ENCODE measurements around the gene RTTN.

Gene RTTN

GRCh38 chr18:70195014-70195614 lies 10.4 kb downstream of the RTTN start:
- ChIA-PET CTCF (interaction anchor here (0.6 to 4.2 kb wide), 3 partner anchors 239 to 258 kb away, joined by 3 to 24 read pairs (median 9); no protein-coding TSS in a partner anchor), POLR2A (ENCODE audit: low non-redundant PET) (no interaction called here)
- TF ChIP-seq CTCF (conservative IDR thresholded peaks at IDR 0.05; ENCODE audit: low read depth), result no peak
- no peak for DNase-seq (ENCODE audit: low spot score)
- H3K27ac ChIP-seq, result no peak overlapping the region

- POLR2A ChIA-PET (ENCODE audit: low non-redundant PET), result no interaction called here
- CTCF ChIA-PET, result interaction anchor here (0.7 to 4.2 kb wide), 2 partner anchors 179 to 240 kb away, joined by 4 to 24 read pairs; no protein-coding TSS in a partner anchor
- no peak overlapping the region for H3K27ac ChIP-seq
- no peak for DNase-seq (ENCODE audit: low spot score)
- TF ChIP-seq CTCF (conservative IDR thresholded peaks at IDR 0.05; ENCODE audit: low read depth), result no peak
Observed at GRCh38 chr18:70194227-70194890, 11.1 kb downstream of the RTTN start.

DNA sequence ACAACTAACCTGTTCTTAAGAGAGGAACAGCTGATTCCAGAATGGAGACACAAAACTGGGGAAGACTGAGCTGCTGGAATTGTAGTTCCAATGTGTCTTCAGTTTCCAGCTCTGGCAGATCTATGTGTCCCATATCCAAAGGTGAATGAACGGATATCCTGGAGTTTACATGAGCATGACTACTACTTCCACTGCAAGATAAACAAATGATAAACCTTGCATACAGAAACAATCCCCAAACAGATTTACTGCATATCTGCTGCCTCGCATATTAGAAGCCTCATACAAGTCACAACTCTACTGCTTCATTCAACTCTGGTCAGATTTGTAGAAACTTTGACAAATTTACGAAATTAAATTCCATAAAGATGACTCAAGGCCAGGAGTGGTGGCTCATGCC lies 15.0 kb downstream of the RTTN start:
- no peak overlapping the region for H3K27ac ChIP-seq
- ChIA-PET CTCF (interaction anchor here (0.7 kb wide), 1 partner anchor 116 kb away, joined by 5 read pairs; no protein-coding TSS in a partner anchor), POLR2A (ENCODE audit: low non-redundant PET) (no interaction called here)
- no peak for TF ChIP-seq CTCF (conservative IDR thresholded peaks at IDR 0.05; ENCODE audit: low read depth)
- no peak for DNase-seq (ENCODE audit: low spot score)

- no peak for TF ChIP-seq CTCF (conservative IDR thresholded peaks at IDR 0.05; ENCODE audit: low read depth)
- POLR2A ChIA-PET (ENCODE audit: low non-redundant PET), result no interaction called here
- no peak overlapping the region for H3K27ac ChIP-seq
- CTCF ChIA-PET, result interaction anchor here (0.6 kb wide), 1 partner anchor 72 kb away, joined by 3 read pairs; no protein-coding TSS in a partner anchor
- no peak for DNase-seq (ENCODE audit: low spot score)
Observed at GRCh38 chr18:70188113-70188512, 17.4 kb downstream of the RTTN start.

GRCh38 chr18:70183441-70183840 lies 22.0 kb downstream of the RTTN start:
- no peak overlapping the region for H3K27ac ChIP-seq
- POLR2A ChIA-PET (ENCODE audit: low non-redundant PET), result no interaction called here

DNA sequence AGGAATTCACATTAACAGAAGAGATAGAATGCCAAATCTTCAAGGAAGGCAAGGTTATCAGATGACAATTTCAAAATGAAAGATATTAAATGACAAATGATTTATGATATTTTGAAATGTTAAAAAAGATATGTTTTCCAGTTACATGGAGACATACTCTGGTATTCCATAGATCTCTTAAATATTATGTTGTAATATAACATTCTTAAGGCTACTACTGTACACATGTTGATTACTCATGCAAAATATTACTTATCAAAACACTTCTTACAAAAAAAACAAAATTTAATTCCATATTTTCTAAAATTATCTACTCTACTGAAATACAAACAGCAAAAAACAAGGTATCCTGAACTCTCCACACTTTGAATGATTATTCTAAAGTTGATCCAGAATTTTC lies 22.9 kb downstream of the RTTN start:
- POLR2A ChIA-PET (ENCODE audit: low non-redundant PET), result no interaction called here
- H3K27ac ChIP-seq, result no peak overlapping the region
- no peak for TF ChIP-seq CTCF (conservative IDR thresholded peaks at IDR 0.05; ENCODE audit: low read depth)
- DNase-seq (ENCODE audit: low spot score), result no peak
- CTCF ChIA-PET, result no interaction called here

More at GRCh38 chr18:70183441-70183840, 22.0 kb downstream of the RTTN start:
- CTCF ChIA-PET, result no interaction called here
- no peak for TF ChIP-seq CTCF (conservative IDR thresholded peaks at IDR 0.05; ENCODE audit: low read depth)
- DNase-seq (ENCODE audit: low spot score), result no peak
